ENCODE measurements around the gene CCNB2. TPM values are rescaled to one million over a fixed set of nuclear protein-coding genes. Genes with fewer than 3 reads are reported as not detected.

The CCNB2 gene
- polyA plus RNA-seq, 1 donor from 2014 or later, result 4.4 TPM

- Histone ChIP-seq H3K36me3 (ENCODE audit: insufficient read depth, low read length) (no peaks in the 10 kb centered on the region), H2AFZ (ENCODE audit: low read depth, low read length) (no peak overlapping the region), H3K9ac (ENCODE audit: low read length) (no peak overlapping the region), H3K79me2 (replicated peaks; ENCODE audit: insufficient read depth, low read length) (no peaks in the 10 kb centered on the region), H4K20me1 (ENCODE audit: insufficient read depth) (no peaks in the 10 kb centered on the region), H3K4me2 (ENCODE audit: low read length) (no peak overlapping the region), H3K27me3 (ENCODE audit: insufficient read depth, low read depth, low read length) (no peaks in the 10 kb centered on the region), H3K4me3 (ENCODE audit: low read length) (no peak overlapping the region), H3K9me3 (ENCODE audit: low read length) (no peaks in the 10 kb centered on the region), H3F3A (ENCODE audit: insufficient read depth, low read length, poor library complexity, severe bottlenecking) (no peaks in the 10 kb centered on the region), H3K27ac (ENCODE audit: low read length) (no peak overlapping the region), H3K9me2 (ENCODE audit: insufficient read depth, low read length) (no peaks in the 10 kb centered on the region)
- TF ChIP-seq EP300 (conservative IDR thresholded peaks at IDR 0.05; ENCODE audit: poor library complexity, severe bottlenecking) (no peak), TAF1 (IDR thresholded peaks at IDR 0.05; ENCODE audit: low read depth) (no peak), MXI1 (conservative IDR thresholded peaks at IDR 0.05; ENCODE audit: poor library complexity, severe bottlenecking) (no peak), CTCF (IDR thresholded peaks at IDR 0.05; ENCODE audit: poor library complexity, severe bottlenecking) (no peak), POLR2AphosphoS5 (IDR thresholded peaks at IDR 0.05) (no peak), REST (IDR thresholded peaks at IDR 0.05; ENCODE audit: borderline replicate concordance) (no peak), EZH2 (IDR thresholded peaks at IDR 0.05; ENCODE audit: borderline replicate concordance, insufficient read depth, low read length, poor library complexity, severe bottlenecking) (no peak), RAD21 (conservative IDR thresholded peaks at IDR 0.05) (no peak), SMC3 (conservative IDR thresholded peaks at IDR 0.05; ENCODE audit: poor library complexity) (no peak)
Measured at GRCh38 chr15:59174151-59174834, 69.3 kb downstream of the CCNB2 start.

Small RNA genes lying within 50 kb of the gene (small RNA-seq; reads per million reads assigned to genes)
- 0 to 0.46 (median 0) reads per million in 3 experiments for gene MIR2116

Other genes with a start within 250 kb of the CCNB2 start
- gene SLTM, start 171.5 kb upstream of the CCNB2 start, polyA plus RNA-seq, result 100 and 124 TPM in 2 replicates
- gene RNF111, start 117.5 kb upstream of the CCNB2 start, polyA plus RNA-seq, result 20.8 and 25.8 TPM in 2 replicates
- gene LDHAL6B, start 101.7 kb downstream of the CCNB2 start, polyA plus RNA-seq, result not detected in 2 replicates

Measured in neural cell (in vitro differentiated cells).